GM21381 (cell line): Measurements from ENCODE around the gene PAQR9.

Experiments
- ATAC-seq: cut with Tn5 transposase; IDR thresholded peaks from one replicate; pipeline ENCODE4 v1.9.1; 2021; ENCODE audit warnings: mild to moderate bottlenecking, moderate library complexity; ENCODE audit not compliant: unreplicated experiment

Gene PAQR9

GRCh38 chr3:142916605-142917004 lies 46.9 kb downstream of the PAQR9 start:
- no peak for ATAC-seq

GRCh38 chr3:142915636-142916035 lies 47.8 kb downstream of the PAQR9 start:
- ATAC-seq, result no peak

GRCh38 chr3:142914286-142914811 lies 49.1 kb downstream of the PAQR9 start:
- no peak for ATAC-seq

GRCh38 chr3:142913432-142913831 lies 50.0 kb downstream of the PAQR9 start:
- ATAC-seq, result no peak

GRCh38 chr3:142912402-142913172 lies 50.9 kb downstream of the PAQR9 start:
- ATAC-seq, result no peak
